Peyer's patch (tissue), 4 donors: ENCODE results near the gene POP5. TPM values are rescaled to one million over a fixed set of nuclear protein-coding genes. Genes with fewer than 3 reads are reported as not detected.

Source experiments
- DNase-seq, 3 donors: peaks; one replicate each; pipeline ENCODE4 v3.0.0-alpha.2; 2017 to 2019
- H3K27ac ChIP-seq, 4 donors: fragments of 200-600 bp; sonication (generic); one replicate each; pipeline ENCODE4 v1.5.1; 2016 to 2019
- H3K27me3 ChIP-seq, 2 donors: fragments of 200-600 bp; sonication (generic); one replicate each; pipeline ENCODE4 v1.5.1; 2019
- H3K36me3 ChIP-seq, 3 donors: fragments of 200-600 bp; sonication (generic); one replicate each; pipeline ENCODE4 v1.5.1; 2016 to 2019
- H3K4me1 ChIP-seq, 4 donors: fragments of 200-600 bp; sonication (generic); one replicate each; pipeline ENCODE4 v1.5.1; 2016 to 2019
- H3K4me3 ChIP-seq, 4 donors: fragments of 200-600 bp; sonication (generic); 1 replicate in 3 of 4; 2 replicates in 1 of 4; pipeline ENCODE4 v1.5.1; 2016 to 2019; ENCODE audit warnings: mild to moderate bottlenecking in 1 of 4
- H3K9me3 ChIP-seq, 4 donors: fragments of 200-600 bp; sonication (generic); one replicate each; pipeline ENCODE4 v1.5.1; 2016 to 2019; ENCODE audit warnings: mild to moderate bottlenecking in 1 of 4
- POLR2A ChIP-seq, 2 donors: fragments of 450-650 bp; IDR thresholded peaks; one replicate each; pipeline ENCODE4 v1.5.1; 2017; ENCODE audit warnings: antibody characterized with exemption in 2 of 2, mild to moderate bottlenecking in 2 of 2, moderate library complexity in 2 of 2
- total RNA-seq, 4 donors: library from RNA; depleted of rRNA; stranded (reverse); fragments of >200 nt; gene quantifications; one replicate each; pipeline ENCODE4 v1.1.0, GENCODE V29; 2016
- TF ChIP-seq, protein P1 (sequence below), 6 experiments: fragments of 450-650 bp in 4 of 6; fragments of 200-600 bp in 2 of 6; sonication (generic) in 1 of 6; IDR thresholded peaks; one replicate each; pipeline ENCODE4 v1.5.1; 2017 to 2019; ENCODE audit warnings: antibody characterized with exemption in 6 of 6, mild to moderate bottlenecking in 3 of 6, moderate library complexity in 1 of 6

POP5 gene, protein sequence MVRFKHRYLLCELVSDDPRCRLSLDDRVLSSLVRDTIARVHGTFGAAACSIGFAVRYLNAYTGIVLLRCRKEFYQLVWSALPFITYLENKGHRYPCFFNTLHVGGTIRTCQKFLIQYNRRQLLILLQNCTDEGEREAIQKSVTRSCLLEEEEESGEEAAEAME
- 10 to 100 TPM; 22.5 to 75.9 (median 48.8) TPM for total RNA-seq

DNA sequence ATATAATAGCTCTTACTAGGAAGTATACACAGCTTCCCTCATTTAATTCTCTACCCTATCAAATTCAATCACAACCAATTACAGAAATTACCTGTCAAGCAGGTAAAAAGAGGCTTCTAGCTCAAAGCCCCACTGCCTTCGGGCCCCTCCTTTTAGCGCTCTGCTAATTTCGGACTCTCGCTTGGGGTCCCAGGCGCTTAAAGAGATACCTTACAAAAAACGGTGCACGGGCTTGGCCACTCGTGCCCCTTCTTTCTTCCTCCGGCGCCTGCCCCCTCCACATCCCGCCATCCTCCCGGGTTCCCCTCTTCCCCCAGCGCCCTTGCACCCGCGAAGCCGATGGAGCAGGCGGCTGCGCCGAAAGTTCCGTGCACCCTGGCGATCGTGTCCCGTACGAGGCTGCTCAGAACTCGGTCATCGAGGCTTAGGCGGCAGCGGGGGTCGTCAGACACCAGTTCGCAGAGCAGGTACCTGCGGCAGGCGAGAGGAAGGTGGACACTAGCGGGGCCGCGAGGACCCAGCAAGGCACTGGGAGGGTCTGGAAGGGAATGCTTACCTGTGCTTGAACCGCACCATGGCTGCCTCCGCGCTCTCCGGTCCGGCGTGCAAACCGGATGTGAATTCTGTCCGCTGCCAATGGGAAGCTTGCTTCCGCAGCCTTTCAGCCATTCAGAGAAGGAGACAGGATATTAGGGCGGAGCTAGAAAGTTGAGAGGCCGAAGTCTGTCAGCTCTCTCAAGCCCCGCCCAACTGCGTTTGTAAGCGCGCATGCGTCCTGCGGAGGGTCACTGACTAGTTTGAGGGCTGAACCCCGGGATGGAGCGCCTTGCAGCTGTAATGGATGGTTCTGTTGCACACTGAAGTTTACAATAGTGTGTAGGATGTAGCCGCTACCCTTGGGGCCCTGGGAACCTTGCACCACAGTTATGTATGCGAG is at the start of gene POP5:
POP5 (minus strand) TSS at position 616 of the 937 bp plus-strand sequence; CDS start at position 576, 40 bp downstream.
- H3K4me3 ChIP-seq = peak within 1 kb of the TSS; percentile 79 to 90 (median 84)
- peak; percentile 69 to 79 for TF ChIP-seq POLR2A (IDR thresholded peaks at IDR 0.05)
- TF ChIP-seq, protein P1, sequence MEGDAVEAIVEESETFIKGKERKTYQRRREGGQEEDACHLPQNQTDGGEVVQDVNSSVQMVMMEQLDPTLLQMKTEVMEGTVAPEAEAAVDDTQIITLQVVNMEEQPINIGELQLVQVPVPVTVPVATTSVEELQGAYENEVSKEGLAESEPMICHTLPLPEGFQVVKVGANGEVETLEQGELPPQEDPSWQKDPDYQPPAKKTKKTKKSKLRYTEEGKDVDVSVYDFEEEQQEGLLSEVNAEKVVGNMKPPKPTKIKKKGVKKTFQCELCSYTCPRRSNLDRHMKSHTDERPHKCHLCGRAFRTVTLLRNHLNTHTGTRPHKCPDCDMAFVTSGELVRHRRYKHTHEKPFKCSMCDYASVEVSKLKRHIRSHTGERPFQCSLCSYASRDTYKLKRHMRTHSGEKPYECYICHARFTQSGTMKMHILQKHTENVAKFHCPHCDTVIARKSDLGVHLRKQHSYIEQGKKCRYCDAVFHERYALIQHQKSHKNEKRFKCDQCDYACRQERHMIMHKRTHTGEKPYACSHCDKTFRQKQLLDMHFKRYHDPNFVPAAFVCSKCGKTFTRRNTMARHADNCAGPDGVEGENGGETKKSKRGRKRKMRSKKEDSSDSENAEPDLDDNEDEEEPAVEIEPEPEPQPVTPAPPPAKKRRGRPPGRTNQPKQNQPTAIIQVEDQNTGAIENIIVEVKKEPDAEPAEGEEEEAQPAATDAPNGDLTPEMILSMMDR (IDR thresholded peaks at IDR 0.05) = no peak
- H3K27me3 ChIP-seq = no peaks in the 10 kb centered on the region
- H3K4me1 ChIP-seq = peaks cover 0 to 27% (median 10%) of the 10 kb centered on the region in 4 donors
- peaks cover 0 to 38% (median 0%) of the 10 kb centered on the region in 3 donors for H3K36me3 ChIP-seq
- peak; percentile 96 to 99 (median 98) for DNase-seq
- H3K27ac ChIP-seq = peak within 1 kb of the TSS; percentile 59 to 86 (median 74)
- no peaks in the 10 kb centered on the region for H3K9me3 ChIP-seq

DNA sequence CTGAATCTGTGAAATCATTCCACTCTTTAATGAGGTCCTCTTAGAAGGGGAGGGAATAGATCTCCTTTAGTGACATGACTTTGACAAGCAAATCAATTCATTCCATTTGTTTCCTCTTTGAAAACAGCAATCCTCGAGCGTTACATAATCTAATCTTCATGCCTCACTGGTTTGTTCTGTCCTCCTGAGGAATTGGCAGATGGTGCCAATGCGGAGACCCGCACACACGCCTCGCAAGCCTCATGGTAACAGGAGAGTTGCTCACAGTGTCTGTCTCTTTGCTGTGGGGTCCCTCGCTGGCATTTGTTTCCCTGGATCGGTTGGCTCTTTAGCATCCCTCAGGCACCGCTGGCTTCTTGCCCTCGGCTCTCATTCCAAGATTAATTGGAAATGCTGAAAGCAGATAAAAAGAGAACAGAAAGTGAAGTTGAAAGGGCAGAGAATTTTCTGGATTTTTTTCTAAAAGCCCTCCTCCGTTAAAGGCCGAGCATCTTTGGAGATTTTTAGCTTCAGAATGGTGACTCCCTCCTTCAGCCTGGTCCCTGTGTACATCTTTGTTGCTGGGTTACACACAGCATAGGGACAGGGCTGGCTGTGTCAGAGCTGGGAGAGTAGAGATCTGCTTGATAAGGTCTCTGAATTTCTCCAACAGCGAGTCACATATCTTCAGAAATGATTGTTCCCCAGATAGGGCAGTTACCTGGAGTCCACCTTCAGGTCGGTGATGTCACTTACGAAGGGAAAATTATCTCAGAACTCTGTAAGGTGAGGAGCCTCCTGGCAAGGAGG is 49.1 kb upstream of the POP5 start:
- no peak for DNase-seq
- no peak overlapping the region for H3K27ac ChIP-seq
- H3K36me3 ChIP-seq = no peaks in the 10 kb centered on the region
- no peaks in the 10 kb centered on the region for H3K27me3 ChIP-seq
- H3K4me1 ChIP-seq = no peaks in the 10 kb centered on the region
- H3K4me3 ChIP-seq = no peak overlapping the region
- no peak for TF ChIP-seq POLR2A (IDR thresholded peaks at IDR 0.05)
- TF ChIP-seq, protein P1 (IDR thresholded peaks at IDR 0.05) = no peak
- no peaks in the 10 kb centered on the region for H3K9me3 ChIP-seq

DNA sequence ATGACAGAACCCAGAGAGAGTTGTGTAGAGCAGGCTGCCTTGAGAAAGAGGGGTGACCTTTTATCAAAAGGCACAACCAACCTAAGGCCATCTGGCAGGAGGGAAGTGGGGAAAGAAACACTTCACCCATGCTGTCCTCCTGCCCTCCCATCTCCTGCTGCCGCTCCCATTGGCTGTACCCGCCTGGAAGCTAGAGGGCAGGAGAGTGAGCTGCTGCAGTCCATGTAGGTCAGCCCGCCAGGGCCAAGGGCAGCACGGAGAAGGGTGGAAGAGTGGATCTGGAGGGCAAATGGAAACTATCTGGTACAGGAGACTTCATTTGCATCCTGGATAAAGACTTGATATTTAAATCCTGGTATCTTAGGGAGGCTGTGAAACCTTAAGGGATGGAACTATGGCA is 47.7 kb upstream of the POP5 start:
- Histone ChIP-seq H3K4me1 (no peaks in the 10 kb centered on the region), H3K4me3 (no peak overlapping the region), H3K27me3 (no peaks in the 10 kb centered on the region), H3K36me3 (no peaks in the 10 kb centered on the region), H3K27ac (no peak overlapping the region), H3K9me3 (no peaks in the 10 kb centered on the region)
- DNase-seq = peak in 1 of 3 donors; percentile 60
- TF ChIP-seq POLR2A (IDR thresholded peaks at IDR 0.05) = no peak
- TF ChIP-seq, protein P1 (IDR thresholded peaks at IDR 0.05) = peak in 2 of 6 experiments; percentile 33 to 38

DNA sequence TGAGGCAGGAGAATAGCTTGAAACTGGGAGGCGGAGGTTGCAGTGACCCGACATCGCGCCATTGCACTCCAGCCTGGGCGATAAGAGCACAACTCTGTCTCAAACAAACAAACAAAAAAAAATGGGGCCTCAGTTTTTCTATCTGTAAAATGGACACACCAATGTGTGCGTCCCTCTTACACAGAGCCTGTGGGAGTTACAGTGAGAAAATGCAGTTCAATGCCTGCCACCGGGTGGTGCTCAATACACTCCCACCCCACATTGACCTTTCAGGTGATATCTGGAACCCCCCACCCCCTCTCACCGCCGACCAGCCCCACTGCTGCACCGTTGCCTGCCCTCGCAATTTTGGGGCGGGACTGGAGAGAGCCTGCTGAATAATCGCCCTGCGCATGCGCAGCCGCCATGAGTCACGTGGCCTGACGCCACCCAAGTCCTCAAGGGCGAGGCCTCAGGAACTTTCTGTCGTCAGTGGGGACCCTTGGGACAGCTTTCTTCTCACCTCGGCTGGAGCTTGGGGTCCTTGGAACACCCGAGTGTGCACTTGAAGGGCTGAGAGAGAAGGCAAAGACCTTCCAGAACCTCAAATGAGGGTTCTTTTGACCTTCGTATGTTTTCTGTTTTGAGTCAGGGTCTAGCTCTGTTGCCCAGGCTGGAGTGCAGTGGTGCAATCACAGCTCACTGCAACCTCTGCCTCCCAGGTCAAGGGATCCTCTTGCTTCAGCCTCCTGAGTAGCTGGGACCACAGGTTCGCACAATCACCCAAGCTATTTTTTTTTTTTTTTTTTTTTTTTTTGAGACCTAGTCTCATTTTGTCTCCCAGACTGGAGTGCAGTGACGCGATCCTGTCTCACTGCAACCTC is 44.6 kb upstream of the POP5 start:
- no peaks in the 10 kb centered on the region for H3K4me1 ChIP-seq
- no peaks in the 10 kb centered on the region for H3K9me3 ChIP-seq
- no peak for TF ChIP-seq POLR2A (IDR thresholded peaks at IDR 0.05)
- TF ChIP-seq, protein P1 (IDR thresholded peaks at IDR 0.05) = peak in 4 of 6 experiments; percentile 10 to 26 (median 14)
- no peak overlapping the region for H3K27ac ChIP-seq
- H3K4me3 ChIP-seq = no peak overlapping the region
- no peaks in the 10 kb centered on the region for H3K27me3 ChIP-seq
- H3K36me3 ChIP-seq = no peaks in the 10 kb centered on the region
- DNase-seq = peak in 1 of 3 donors; percentile 19
